Gastrocnemius medialis (tissue), 4 donors: ENCODE measurements around the gene SVOPL. TPM values are rescaled to one million over a fixed set of nuclear protein-coding genes. Genes with fewer than 3 reads are reported as not detected.

Experiments used
- ATAC-seq, 2 donors: fragments of 150-250 bp; one replicate each; pipeline ENCODE4 v1.9.1; 2016
- DNase-seq, 2 donors: peaks; one replicate each; pipeline ENCODE4 v3.0.0-alpha.2; 2019
- H3K27ac ChIP-seq, 4 donors: fragments of 200-600 bp; sonication (generic); 1 replicate in 1 of 4; 2 replicates in 3 of 4; pipeline ENCODE4 v1.5.1; 2016 to 2018; ENCODE audit warnings: mild to moderate bottlenecking in 2 of 4, moderate library complexity in 1 of 4
- H3K27me3 ChIP-seq, 3 donors: fragments of 200-600 bp; sonication (generic) in 2 of 3; 1 replicate in 1 of 3; 2 replicates in 2 of 3; pipeline versions ENCODE4 v1.5.1 to v1.6.0; 2016 to 2019; ENCODE audit warnings: mild to moderate bottlenecking in 1 of 3, moderate library complexity in 1 of 3
- H3K36me3 ChIP-seq, 2 donors: fragments of 200-600 bp; sonication (generic) in 1 of 2; one replicate each; pipeline ENCODE4 v1.5.1; 2017 to 2018
- H3K4me1 ChIP-seq, 2 donors: fragments of 200-600 bp; sonication (generic) in 1 of 2; one replicate each; pipeline ENCODE4 v1.5.1; 2016 to 2017; ENCODE audit warnings: mild to moderate bottlenecking in 2 of 2
- H3K4me3 ChIP-seq, 4 donors: fragments of 200-600 bp; sonication (generic) in 3 of 4; 1 replicate in 1 of 4; 2 replicates in 3 of 4; pipeline ENCODE4 v1.5.1; 2016 to 2019; ENCODE audit warnings: mild to moderate bottlenecking in 2 of 4
- H3K9me3 ChIP-seq, 3 donors: fragments of 200-600 bp; sonication (generic) in 2 of 3; 1 replicate in 1 of 3; 2 replicates in 2 of 3; pipeline ENCODE4 v1.5.1; 2016 to 2019
- POLR2A ChIP-seq, 2 donors: fragments of 450-650 bp; IDR thresholded peaks; one replicate each; pipeline ENCODE4 v1.6.1; 2017; ENCODE audit warnings: antibody characterized with exemption in 2 of 2, mild to moderate bottlenecking in 2 of 2, moderate library complexity in 2 of 2
- in situ Hi-C, 4 donors: fragments of 200-750 bp; cut with MboI; loops; one replicate each; pipeline versions ENCODE4 v1.15.0 to v1.8.0; 2017; ENCODE audit warnings: low sequenced_read_pairs in 4 of 4
- intact Hi-C: fragments of 100-400 bp; cut with DNase I; formaldehyde crosslinking; loops from one replicate; pipeline ENCODE4 v1.15.1; 2023; ENCODE audit warnings: low total_unique reads
- total RNA-seq, 4 donors: library from RNA; depleted of rRNA; stranded (reverse); fragments of >200 nt; gene quantifications; one replicate each; pipeline versions ENCODE4 v1.1.0 to v1.2.3, GENCODE V29; 2016
- TF ChIP-seq, protein P1 (sequence below), 5 experiments: fragments of 450-650 bp in 3 of 5; fragments of 200-600 bp in 2 of 5; sonication (generic) in 2 of 5; IDR thresholded peaks in 4 of 5; conservative IDR thresholded peaks in 1 of 5; 1 replicate in 4 of 5; 2 replicates in 1 of 5; pipeline ENCODE4 v1.5.1; 2016 to 2019; ENCODE audit warnings: antibody characterized with exemption in 5 of 5, mild to moderate bottlenecking in 3 of 5, moderate library complexity in 3 of 5

SVOPL gene
- total RNA-seq, 4 donors from 2014 or later = not detected

DNA sequence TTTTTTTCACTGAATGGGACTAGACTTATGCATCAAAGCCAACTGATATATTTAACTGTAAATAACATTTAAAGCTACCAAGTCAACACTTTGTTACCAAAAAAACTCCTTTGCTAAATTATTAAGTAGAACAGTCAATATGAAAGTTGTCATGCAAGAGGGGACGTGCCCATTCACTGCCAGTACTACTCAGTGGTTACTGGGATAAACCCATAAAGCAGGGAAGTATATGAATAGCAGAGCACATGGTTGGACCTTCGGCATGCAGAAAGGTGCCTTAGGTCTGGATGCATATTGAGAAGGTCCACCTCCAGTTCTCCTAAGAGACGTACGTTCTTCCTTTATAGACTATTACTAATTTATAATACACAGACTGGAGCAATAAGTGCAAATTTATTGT, 120.1 kb downstream of the SVOPL start:
- in situ Hi-C loops (no loop called here), intact Hi-C loops (no loop called here)
- DNase-seq (no peak), ATAC-seq (no peak)
- Histone ChIP-seq H3K36me3 (peaks cover 0 to 79% of the 10 kb centered on the region in 2 donors), H3K9me3 (no peaks in the 10 kb centered on the region), H3K27ac (no peak overlapping the region), H3K27me3 (no peaks in the 10 kb centered on the region), H3K4me3 (no peak overlapping the region), H3K4me1 (no peaks in the 10 kb centered on the region)
- TF ChIP-seq POLR2A (IDR thresholded peaks at IDR 0.05) = no peak
- TF ChIP-seq, protein P1, sequence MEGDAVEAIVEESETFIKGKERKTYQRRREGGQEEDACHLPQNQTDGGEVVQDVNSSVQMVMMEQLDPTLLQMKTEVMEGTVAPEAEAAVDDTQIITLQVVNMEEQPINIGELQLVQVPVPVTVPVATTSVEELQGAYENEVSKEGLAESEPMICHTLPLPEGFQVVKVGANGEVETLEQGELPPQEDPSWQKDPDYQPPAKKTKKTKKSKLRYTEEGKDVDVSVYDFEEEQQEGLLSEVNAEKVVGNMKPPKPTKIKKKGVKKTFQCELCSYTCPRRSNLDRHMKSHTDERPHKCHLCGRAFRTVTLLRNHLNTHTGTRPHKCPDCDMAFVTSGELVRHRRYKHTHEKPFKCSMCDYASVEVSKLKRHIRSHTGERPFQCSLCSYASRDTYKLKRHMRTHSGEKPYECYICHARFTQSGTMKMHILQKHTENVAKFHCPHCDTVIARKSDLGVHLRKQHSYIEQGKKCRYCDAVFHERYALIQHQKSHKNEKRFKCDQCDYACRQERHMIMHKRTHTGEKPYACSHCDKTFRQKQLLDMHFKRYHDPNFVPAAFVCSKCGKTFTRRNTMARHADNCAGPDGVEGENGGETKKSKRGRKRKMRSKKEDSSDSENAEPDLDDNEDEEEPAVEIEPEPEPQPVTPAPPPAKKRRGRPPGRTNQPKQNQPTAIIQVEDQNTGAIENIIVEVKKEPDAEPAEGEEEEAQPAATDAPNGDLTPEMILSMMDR (IDR thresholded peaks at IDR 0.05 in 4 of 5, conservative IDR thresholded peaks at IDR 0.05 in 1 of 5) = no peak

DNA sequence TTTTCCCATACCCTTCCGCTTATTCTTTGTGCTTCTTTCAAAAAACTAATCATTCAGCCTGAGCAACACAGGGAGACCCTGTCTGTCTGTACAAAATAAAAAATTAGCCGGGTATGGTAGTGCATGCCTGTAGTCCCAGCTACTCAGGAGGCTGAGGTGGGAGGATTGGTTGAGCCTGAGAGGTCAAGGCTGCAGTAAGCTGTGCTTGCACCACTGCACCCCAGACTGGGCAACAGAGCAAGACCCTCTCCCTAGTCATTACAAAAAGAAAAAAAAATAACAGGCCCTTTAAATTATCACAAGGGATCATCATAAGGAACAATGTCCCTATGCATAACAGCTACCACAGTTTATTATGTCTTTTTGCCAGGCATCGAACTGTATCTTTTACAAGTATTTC, 121.5 kb downstream of the SVOPL start:
- Histone ChIP-seq H3K27ac (no peak overlapping the region), H3K4me3 (no peak overlapping the region), H3K4me1 (no peaks in the 10 kb centered on the region), H3K36me3 (peaks cover 0 to 76% of the 10 kb centered on the region in 2 donors), H3K27me3 (no peaks in the 10 kb centered on the region), H3K9me3 (no peaks in the 10 kb centered on the region)
- ATAC-seq (no peak), DNase-seq (no peak)
- TF ChIP-seq POLR2A (IDR thresholded peaks at IDR 0.05) = no peak
- TF ChIP-seq, protein P1 (IDR thresholded peaks at IDR 0.05 in 4 of 5, conservative IDR thresholded peaks at IDR 0.05 in 1 of 5) = no peak
- in situ Hi-C loops (no loop called here), intact Hi-C loops (no loop called here)

DNA sequence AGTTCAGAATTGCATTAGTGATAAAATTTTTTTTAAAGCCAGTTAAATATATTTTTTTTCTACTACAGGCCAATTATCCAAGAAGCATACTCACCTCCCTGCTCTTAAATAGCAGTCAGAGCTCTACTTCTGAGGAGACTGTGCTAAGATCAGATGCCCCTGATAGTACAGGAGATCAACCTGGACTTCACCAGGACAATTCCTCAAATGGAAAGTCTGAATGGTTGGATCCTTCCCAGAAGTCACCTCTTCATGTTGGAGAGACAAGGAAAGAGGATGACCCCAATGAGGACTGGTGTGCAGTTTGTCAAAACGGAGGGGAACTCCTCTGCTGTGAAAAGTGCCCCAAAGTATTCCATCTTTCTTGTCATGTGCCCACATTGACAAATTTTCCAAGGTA, 122.0 kb downstream of the SVOPL start:
- no peaks in the 10 kb centered on the region for H3K4me1 ChIP-seq
- peaks cover 0 to 70% of the 10 kb centered on the region in 2 donors for H3K36me3 ChIP-seq
- DNase-seq (no peak), ATAC-seq (no peak)
- in situ Hi-C loops (no loop called here), intact Hi-C loops (no loop called here)
- no peaks in the 10 kb centered on the region for H3K9me3 ChIP-seq
- no peaks in the 10 kb centered on the region for H3K27me3 ChIP-seq
- TF ChIP-seq, protein P1 (IDR thresholded peaks at IDR 0.05 in 4 of 5, conservative IDR thresholded peaks at IDR 0.05 in 1 of 5) = no peak
- no peak for TF ChIP-seq POLR2A (IDR thresholded peaks at IDR 0.05)
- H3K4me3 ChIP-seq = no peak overlapping the region
- H3K27ac ChIP-seq = no peak overlapping the region

DNA sequence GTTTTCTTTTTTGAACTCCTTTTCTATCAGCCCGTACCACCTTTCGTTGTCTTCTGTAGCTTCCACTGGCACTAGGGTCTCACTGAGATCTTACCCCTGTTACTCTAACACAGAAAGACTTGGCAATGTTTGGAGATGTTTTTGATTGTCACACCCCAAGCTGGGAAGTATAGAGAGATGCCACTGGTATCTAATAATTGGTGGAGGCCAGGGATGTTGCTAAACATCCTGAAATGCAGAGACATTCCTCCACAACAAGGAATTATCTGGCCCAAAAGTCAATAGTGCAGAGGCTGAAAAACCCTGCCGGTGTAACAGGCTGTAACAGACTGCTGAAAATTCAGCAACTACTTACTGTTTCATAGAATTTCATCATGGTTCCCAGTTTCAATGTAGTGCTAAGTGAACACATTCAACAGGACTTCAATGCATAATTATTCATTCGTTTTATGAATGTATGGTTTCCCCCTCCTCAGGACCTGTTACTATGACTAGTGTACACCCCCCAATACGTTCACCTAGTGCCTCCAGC, 125.2 kb downstream of the SVOPL start:
- Histone ChIP-seq H3K4me3 (no peak overlapping the region), H3K4me1 (no peaks in the 10 kb centered on the region), H3K27ac (no peak overlapping the region), H3K27me3 (no peaks in the 10 kb centered on the region), H3K36me3 (peaks cover 0 to 66% of the 10 kb centered on the region in 2 donors), H3K9me3 (no peaks in the 10 kb centered on the region)
- in situ Hi-C loops (no loop called here), intact Hi-C loops (no loop called here)
- ATAC-seq = no peak
- TF ChIP-seq, protein P1 (IDR thresholded peaks at IDR 0.05 in 4 of 5, conservative IDR thresholded peaks at IDR 0.05 in 1 of 5) = no peak
- TF ChIP-seq POLR2A (IDR thresholded peaks at IDR 0.05) = no peak
- DNase-seq = no peak

DNA sequence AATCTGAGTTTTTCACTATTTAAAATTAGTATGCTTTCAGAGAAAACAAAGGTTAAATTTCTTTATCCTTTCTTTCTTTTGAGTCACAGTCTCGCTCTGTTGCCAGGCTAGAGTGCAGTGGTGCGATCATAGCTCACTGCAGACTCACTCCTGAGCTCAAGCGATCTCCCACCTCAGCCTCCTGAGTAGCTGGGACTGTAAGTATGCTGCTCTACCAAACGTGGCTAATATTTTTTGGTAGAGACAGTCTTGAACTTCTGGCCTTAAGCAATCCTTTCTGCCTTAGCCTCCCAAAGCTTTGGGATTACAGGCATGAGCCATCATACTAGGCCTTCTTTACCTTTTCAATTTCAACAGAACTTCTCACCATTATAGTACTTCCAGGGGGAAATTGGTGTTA, 127.4 kb downstream of the SVOPL start:
- Histone ChIP-seq H3K9me3 (no peaks in the 10 kb centered on the region), H3K27me3 (no peaks in the 10 kb centered on the region), H3K4me3 (no peak overlapping the region), H3K27ac (no peak overlapping the region), H3K36me3 (peaks cover 2 to 67% of the 10 kb centered on the region in 2 donors), H3K4me1 (no peaks in the 10 kb centered on the region)
- ATAC-seq (no peak), DNase-seq (no peak)
- intact Hi-C loops (no loop called here), in situ Hi-C loops (no loop called here)
- TF ChIP-seq, protein P1 (IDR thresholded peaks at IDR 0.05 in 4 of 5, conservative IDR thresholded peaks at IDR 0.05 in 1 of 5) = no peak
- no peak for TF ChIP-seq POLR2A (IDR thresholded peaks at IDR 0.05)
